ENCODE measurements around the gene NOS3.

DNA sequence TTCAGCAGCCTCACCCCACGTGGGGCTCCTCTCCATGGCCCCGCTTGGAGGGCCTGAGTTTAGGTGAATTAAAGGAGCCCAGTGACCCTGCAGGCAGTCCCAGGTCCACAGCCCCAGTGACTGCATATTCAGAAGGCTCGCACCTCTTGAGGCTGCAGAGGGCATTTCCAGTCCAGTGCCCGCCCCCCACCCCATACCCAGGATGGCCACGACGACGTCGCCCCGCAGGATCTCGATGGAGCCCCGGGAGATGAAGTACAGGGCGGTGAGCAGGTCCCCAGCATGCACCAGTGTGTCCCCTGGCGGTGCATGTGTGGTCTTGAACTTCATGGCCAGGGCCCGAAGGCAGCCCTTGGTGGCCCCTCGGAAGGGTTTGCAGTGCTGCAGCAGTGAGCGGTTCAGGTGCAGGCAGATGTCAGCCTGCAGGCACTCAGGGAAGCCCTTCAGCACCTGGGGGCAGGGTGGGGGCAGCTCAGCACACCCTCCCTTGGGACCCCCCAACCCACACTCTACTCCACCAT, 40.8 kb upstream of the NOS3 start:
- TF ChIP-seq YY1 (IDR thresholded peaks at IDR 0.05; ENCODE audit: insufficient read depth, insufficient read length), result no peak
- TF ChIP-seq SUZ12 (IDR thresholded peaks at IDR 0.05; ENCODE audit: extremely low read depth, insufficient read depth, insufficient read length), result no peak
- no peak for TF ChIP-seq ZNF274 (IDR thresholded peaks at IDR 0.05; ENCODE audit: low read depth, low read length)
